Ectodermal cell (in vitro differentiated cells): ENCODE measurements around the gene GPBAR1. TPM values are rescaled to one million over a fixed set of nuclear protein-coding genes. Genes with fewer than 3 reads are reported as not detected.

Experiments used
- H3K27ac ChIP-seq: 2 replicates; pipeline ENCODE4 v1.7.0; 2013; ENCODE audit warnings: mild to moderate bottlenecking, low read depth, low read length; ENCODE audit not compliant: insufficient read depth, poor library complexity, severe bottlenecking
- H3K27me3 ChIP-seq: 2 replicates; pipeline ENCODE4 v1.7.0; 2013; ENCODE audit warnings: mild to moderate bottlenecking, low read length; ENCODE audit not compliant: insufficient read depth, control insufficient read depth, poor library complexity, severe bottlenecking
- H3K36me3 ChIP-seq: one replicate; pipeline ENCODE4 v1.7.0; 2013; ENCODE audit warnings: low read length; ENCODE audit not compliant: control insufficient read depth, insufficient read depth
- H3K4me1 ChIP-seq: one replicate; pipeline ENCODE4 v1.7.0; 2013; ENCODE audit warnings: low read length; ENCODE audit not compliant: control insufficient read depth, insufficient read depth
- H3K4me3 ChIP-seq: 2 replicates; pipeline ENCODE4 v1.7.0; 2013; ENCODE audit warnings: low read depth, low read length, control low read depth; ENCODE audit not compliant: insufficient read depth
- H3K9me3 ChIP-seq: 2 replicates; pipeline ENCODE4 v1.7.0; 2013; ENCODE audit warnings: mild to moderate bottlenecking, low read length, moderate library complexity; ENCODE audit not compliant: control insufficient read depth
- WGBS, 2 experiments: methylation state at CpG; one replicate each; pipeline ENCODE4 v1.1.7; 2013; ENCODE audit warnings: missing lambda C conversion rate in 2 of 2; 5-methylcytosine and 5-hydroxymethylcytosine counted together
- polyA plus RNA-seq, 4 experiments: library from polyadenylated mRNA; stranded (reverse); fragments of 50-300 nt; gene quantifications; one replicate each; pipeline ENCODE4 v1.2.3, GENCODE V29; 2013

GPBAR1 gene, protein sequence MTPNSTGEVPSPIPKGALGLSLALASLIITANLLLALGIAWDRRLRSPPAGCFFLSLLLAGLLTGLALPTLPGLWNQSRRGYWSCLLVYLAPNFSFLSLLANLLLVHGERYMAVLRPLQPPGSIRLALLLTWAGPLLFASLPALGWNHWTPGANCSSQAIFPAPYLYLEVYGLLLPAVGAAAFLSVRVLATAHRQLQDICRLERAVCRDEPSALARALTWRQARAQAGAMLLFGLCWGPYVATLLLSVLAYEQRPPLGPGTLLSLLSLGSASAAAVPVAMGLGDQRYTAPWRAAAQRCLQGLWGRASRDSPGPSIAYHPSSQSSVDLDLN
- polyA plus RNA-seq (2013, experiment 1 of 4): 1.1 TPM
- 0.37 TPM for polyA plus RNA-seq (2013, experiment 2 of 4)
- 1.0 TPM for polyA plus RNA-seq (2013, experiment 3 of 4)
- 0.61 TPM for polyA plus RNA-seq (2013, experiment 4 of 4)

DNA sequence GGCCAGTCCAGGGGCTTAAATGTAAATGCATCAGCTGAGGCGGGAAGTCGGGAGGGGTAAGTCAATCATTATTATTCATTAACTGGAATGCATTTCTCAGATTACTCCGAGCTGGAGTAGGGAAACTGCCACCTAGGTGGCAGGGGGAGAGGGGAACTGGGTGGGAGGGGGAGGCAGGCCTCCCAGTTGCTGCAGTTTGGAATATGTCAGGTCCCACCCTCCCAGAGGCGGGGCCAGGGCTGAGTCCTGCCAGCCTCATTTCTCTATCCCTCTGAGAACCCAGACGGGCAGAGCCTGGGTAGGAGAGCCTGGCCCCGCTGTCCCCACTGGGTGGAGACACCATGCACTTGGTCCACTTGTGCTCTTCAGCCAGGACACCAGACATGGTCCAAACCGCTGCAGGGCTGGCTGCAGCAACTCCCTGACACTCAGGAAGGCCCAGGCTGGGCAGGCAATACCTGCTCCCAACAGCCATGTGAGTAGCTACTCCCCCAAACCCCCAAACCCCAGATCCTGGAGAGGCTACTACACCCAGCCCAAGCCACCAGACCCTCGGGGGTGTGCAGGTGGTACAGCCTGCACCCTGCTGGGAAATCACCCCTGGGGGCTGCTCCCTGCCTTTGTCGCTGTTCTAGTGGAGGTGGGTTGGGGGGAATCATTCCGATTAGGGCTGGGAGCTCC lies at the start of gene GPBAR1:
Gene GPBAR1 (plus strand): TSS at position 274 of the 681 bp plus-strand sequence. CDS start 1,710 bp downstream, outside the sequence.
- peaks cover 13% of the 10 kb centered on the region for H3K4me1 ChIP-seq
- no peak within 1 kb of the TSS for H3K4me3 ChIP-seq
- no peaks in the 10 kb centered on the region for H3K27me3 ChIP-seq
- peaks cover 15% of the 10 kb centered on the region for H3K36me3 ChIP-seq
- WGBS, 2 experiments: 38 to 44% methylated on average over 9 to 10 of the region's 10 CpGs
- H3K9me3 ChIP-seq: no peaks in the 10 kb centered on the region
- peak within 1 kb of the TSS; percentile 50 for H3K27ac ChIP-seq

DNA sequence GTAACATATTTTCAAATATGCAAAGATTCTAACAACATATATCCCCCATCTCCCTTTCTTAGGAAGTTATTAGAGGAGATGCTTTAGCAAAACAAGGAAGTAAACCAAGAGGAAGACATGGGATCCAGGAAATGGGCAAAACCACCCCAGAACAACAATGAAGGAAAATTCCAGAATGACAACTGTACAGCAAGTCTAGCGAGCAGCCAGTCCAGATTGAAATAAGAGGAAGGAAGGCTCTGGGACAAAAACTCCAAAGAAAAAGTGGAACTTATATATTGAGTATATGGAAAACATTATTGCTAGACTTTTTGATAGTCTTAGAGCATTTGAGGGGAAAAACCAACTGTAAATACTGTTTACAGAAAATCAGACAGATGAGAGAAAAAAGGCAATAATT lies 46.7 kb upstream of the GPBAR1 start:
- H3K4me1 ChIP-seq: peaks cover 9% of the 10 kb centered on the region
- H3K36me3 ChIP-seq: no peaks in the 10 kb centered on the region
- WGBS, 2 experiments: 93 to 100% methylated on average over 1 of the region's 1 CpG
- no peaks in the 10 kb centered on the region for H3K9me3 ChIP-seq
- no peak overlapping the region for H3K4me3 ChIP-seq
- no peaks in the 10 kb centered on the region for H3K27me3 ChIP-seq
- no peak overlapping the region for H3K27ac ChIP-seq

DNA sequence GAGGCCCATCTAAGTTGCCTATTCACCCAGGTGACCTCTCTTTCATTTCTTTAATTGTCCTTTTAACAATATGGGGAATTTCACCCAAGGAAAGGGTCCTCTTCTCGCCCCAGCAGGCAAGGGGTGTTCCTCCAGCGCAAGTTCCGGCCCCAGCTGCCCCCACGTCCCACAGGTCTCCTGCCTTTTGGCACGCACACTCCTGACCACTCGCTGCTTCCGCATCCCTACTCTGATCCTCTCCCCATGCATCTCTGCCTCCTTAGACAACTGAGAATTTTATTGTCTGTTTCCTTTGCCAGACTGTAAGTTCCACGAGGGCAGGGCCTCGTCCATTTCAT lies 44.5 kb upstream of the GPBAR1 start:
- no peaks in the 10 kb centered on the region for H3K9me3 ChIP-seq
- 77 to 84% methylated on average over 7 to 9 of the region's 9 CpGs for WGBS, 2 experiments
- H3K4me1 ChIP-seq: peaks cover 9% of the 10 kb centered on the region
- peak overlapping the region; percentile 19 for H3K27ac ChIP-seq
- no peaks in the 10 kb centered on the region for H3K36me3 ChIP-seq
- H3K4me3 ChIP-seq: peak overlapping the region; percentile 89
- H3K27me3 ChIP-seq: no peaks in the 10 kb centered on the region

DNA sequence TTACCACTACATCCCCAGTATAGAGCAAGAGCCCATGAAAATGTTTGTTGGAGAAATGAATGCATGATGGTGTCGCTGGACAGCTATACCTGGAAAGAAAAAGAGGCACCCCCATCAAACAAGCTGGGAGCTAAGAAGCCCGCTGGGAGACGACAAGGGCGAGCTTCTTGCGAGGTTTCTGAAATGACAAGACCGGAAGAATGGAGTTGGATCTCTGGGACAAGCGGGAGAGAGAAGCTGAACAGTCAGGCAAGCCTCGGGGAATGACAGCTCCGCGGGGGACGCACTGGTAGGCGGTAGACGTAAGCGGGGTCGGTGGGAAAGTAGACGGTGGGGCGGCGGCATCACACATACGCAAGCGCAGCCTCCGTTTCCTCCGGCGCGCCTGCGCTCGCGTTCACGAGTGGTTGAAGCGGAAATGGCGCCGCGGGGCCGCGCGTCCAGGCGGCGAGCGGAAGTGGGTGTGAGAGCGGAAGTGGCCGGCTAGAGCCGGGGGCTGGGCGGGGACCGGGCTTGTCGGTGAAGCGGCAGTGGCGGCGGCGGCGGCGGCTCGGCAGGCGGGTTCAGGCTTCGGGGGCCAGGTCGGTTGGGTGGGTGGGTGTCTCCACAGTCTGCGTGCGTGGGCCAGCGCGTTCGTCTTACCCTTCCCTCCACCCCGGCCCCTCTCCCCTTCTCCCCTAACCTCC lies 44.0 kb upstream of the GPBAR1 start, which contains the start of gene ARPC2:
Gene ARPC2 (plus strand): TSS at position 516 of the 686 bp plus-strand sequence. CDS start 282 bp downstream, outside the sequence.
- H3K4me3 ChIP-seq: peak within 1 kb of the TSS; percentile 89
- peak within 1 kb of the TSS; percentile 52 for H3K27ac ChIP-seq
- 1% methylated on average over 55 to 60 of the region's 60 CpGs for WGBS, 2 experiments
- no peaks in the 10 kb centered on the region for H3K9me3 ChIP-seq
- no peaks in the 10 kb centered on the region for H3K36me3 ChIP-seq
- H3K27me3 ChIP-seq: no peaks in the 10 kb centered on the region
- peaks cover 9% of the 10 kb centered on the region for H3K4me1 ChIP-seq

DNA sequence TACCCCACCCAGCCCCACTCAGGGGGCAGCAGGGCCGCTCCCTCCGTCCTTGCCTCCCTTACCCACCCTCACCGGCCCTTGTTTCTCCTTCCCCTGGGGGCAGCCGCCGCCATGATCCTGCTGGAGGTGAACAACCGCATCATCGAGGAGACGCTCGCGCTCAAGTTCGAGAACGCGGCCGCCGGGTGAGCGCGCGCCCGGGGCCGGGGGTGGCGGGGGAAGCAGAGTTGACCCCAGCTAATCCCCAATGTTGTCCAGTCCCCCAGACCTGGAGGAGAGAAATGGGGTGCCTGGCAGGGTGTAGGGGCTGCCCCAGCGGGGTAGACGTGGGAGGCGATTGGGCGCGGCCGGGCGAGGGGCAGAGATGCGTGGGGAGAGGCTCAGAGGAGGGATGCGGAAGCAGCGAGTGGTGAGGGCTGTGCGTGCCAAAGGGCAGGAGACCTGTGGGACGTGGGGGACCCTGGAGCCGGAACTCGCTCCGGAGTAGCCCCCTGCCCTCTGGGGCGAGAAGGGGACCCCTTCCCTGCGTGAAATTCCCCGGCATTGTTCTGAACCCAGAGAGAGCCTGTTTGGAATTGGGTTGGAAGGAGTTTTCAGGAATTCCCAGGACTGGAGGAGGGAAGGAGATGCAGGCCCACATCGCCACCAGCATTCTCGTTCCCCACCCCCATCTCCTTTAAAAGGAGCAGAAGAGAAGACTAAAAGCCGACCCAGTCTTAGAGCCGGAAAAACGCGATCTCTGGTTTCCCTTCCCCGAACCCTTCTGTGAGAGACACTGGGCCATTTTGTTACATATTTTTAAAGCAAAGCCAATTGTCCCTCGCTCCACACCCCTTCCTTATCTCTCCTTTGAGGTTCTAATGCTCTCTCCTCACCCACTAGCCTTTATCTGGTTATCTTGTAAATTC lies 43.2 kb upstream of the GPBAR1 start:
- Histone ChIP-seq H3K4me1 (peaks cover 9% of the 10 kb centered on the region), H3K36me3 (no peaks in the 10 kb centered on the region), H3K4me3 (peak overlapping the region; percentile 89), H3K9me3 (no peaks in the 10 kb centered on the region), H3K27me3 (no peaks in the 10 kb centered on the region), H3K27ac (peak overlapping the region; percentile 52)
- WGBS, 2 experiments: 1% methylated on average over 47 of the region's 47 CpGs

DNA sequence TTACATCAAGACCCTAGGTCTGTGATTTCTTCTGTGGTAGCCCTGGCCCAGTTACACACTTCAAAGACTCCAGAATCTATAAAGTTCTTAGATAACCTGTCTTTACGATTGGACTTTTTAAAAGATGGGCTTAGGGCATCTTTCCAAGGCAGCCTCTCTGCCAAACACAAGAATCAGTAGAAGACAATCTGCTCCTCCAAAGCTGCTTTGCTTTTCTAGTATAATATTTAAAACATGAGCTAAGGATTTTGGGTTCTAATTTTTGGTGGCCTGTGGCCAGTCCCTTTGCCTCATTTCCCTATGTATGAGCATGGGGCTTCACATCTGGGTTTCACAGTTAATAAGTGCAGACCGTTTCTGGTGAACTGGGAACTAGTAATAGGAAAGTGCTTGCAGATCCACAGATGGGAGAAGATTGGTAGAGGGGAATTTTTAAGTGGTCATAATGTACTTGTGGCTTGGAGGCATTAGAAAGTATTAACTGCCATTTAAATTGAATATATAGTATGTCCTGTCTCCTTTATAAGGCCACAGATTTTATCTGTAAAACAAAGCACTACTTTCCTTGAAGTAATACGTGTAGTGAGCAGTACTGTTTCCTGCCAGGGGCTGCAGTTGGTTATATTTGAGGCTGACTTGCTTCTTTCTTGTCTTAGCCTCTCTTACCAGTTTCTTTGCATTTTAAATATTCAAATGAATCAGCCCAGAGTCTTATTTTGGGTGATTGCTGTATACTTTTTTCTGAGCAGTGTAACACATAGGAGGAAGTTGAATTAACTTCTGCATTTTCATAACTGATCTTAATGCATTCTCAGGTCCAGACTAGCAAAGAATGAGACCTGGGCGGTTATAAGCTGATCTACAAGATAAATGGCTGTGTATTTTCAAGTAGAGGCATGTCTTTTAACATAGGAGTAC lies 42.3 kb upstream of the GPBAR1 start:
- Histone ChIP-seq H3K36me3 (no peaks in the 10 kb centered on the region), H3K4me3 (peak overlapping the region; percentile 89), H3K27me3 (no peaks in the 10 kb centered on the region), H3K4me1 (peaks cover 9% of the 10 kb centered on the region), H3K9me3 (no peaks in the 10 kb centered on the region), H3K27ac (no peak overlapping the region)
- 47 to 48% methylated on average over 4 of the region's 4 CpGs for WGBS, 2 experiments

DNA sequence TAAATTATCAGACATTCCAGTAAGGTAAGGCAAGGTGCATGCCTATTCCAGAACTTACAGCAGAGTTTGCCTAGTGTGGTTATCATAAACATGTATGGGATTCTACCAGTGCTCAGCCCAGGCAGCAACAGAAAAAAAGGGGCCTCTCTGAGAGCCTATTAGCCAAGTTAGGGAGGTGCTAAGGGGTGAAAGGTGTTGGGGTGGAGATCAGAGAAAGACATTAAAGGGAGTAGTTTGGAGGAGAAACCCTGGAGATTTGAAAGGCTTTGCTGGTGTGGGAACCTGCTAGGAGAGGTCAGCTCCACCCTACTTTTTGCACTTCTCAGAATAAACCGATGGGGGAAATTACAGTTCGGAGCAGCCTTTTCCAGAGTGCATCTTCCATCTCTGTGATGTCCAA lies 40.9 kb upstream of the GPBAR1 start:
- H3K4me3 ChIP-seq: no peak overlapping the region
- H3K27ac ChIP-seq: no peak overlapping the region
- WGBS, 2 experiments: 88 to 89% methylated on average over 2 of the region's 2 CpGs
- no peaks in the 10 kb centered on the region for H3K9me3 ChIP-seq
- no peaks in the 10 kb centered on the region for H3K27me3 ChIP-seq
- H3K4me1 ChIP-seq: peaks cover 9% of the 10 kb centered on the region
- no peaks in the 10 kb centered on the region for H3K36me3 ChIP-seq

DNA sequence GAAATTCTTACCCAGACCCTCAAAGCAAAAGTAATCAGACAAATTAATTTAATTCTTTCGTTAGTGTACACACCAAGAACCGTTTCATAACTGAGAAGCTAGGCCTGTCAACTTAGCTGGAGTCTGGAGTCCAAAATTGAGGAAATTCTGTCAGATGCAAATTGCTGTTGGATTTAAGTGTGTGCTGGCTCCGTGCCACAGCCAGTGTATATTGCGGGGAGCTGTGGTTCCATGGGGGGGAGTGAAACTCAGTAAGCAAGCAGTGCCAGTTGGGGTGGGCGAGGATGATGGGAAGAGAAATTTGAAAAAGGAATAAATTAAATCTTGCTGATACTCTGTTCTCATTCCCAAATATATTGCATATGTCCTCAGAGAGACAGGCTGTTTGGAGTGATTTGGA lies 39.8 kb upstream of the GPBAR1 start:
- WGBS, 2 experiments: 97 to 98% methylated on average over 5 of the region's 5 CpGs

DNA sequence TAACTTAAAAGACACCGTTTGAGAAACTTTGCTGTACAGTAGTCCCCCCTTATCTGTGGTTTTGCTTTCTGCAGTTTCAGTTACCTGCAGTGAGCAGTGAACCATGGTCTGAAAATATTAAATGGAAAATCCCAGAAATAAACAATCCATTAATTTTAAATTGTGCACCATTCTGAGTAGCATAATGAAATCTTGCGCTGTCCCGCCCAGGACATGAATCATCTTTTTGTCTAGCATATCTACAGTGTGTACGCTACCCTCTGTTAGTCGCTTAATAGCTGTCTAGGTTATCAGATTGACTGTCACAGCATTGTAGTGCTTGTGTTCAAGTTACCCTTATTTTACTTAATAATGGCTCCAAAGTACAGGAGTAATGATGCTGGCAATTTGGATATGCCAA lies 37.8 kb upstream of the GPBAR1 start:
- Histone ChIP-seq H3K36me3 (peaks cover 8% of the 10 kb centered on the region), H3K9me3 (no peaks in the 10 kb centered on the region), H3K4me3 (no peak overlapping the region), H3K4me1 (peaks cover 9% of the 10 kb centered on the region), H3K27ac (no peak overlapping the region), H3K27me3 (no peaks in the 10 kb centered on the region)
- WGBS, 2 experiments: 88 to 95% methylated on average over 5 of the region's 5 CpGs

More for the DNA sequence above, 39.8 kb upstream of the GPBAR1 start:
- Histone ChIP-seq H3K27ac (no peak overlapping the region), H3K4me3 (no peak overlapping the region), H3K27me3 (no peaks in the 10 kb centered on the region), H3K4me1 (peaks cover 9% of the 10 kb centered on the region), H3K36me3 (peaks cover 2% of the 10 kb centered on the region), H3K9me3 (no peaks in the 10 kb centered on the region)
